ENCODE measurements around the gene CFAP73. TPM values are rescaled to one million over a fixed set of nuclear protein-coding genes. Genes with fewer than 3 reads are reported as not detected.

The CFAP73 gene
- total and polyA plus RNA-seq, 2 of the 8 experiments (the other 6 are each of a cell fraction or from before 2014, with no cell fraction given) = 0.45 to 0.56 TPM

GRCh38 chr12:113133036-113133435, 16.5 kb upstream of the CFAP73 start:
- H3K9me3 ChIP-seq (ENCODE audit: insufficient read depth in 2 of 2, low read depth in 1 of 2, low read length in 1 of 2) = no peaks in the 10 kb centered on the region
- H2BK120ac ChIP-seq (replicated peaks; ENCODE audit: low read depth, low read length) = no peak overlapping the region
- no peak overlapping the region for H3K9ac ChIP-seq (replicated peaks in 1 of 4; ENCODE audit: extremely low read depth in 1 of 4, low read depth in 3 of 4, low read length in 3 of 4)
- H4K5ac ChIP-seq (ENCODE audit: insufficient read length, low read depth, low read length) = no peak overlapping the region
- H2BK5ac ChIP-seq (ENCODE audit: low read depth, low read length) = no peak overlapping the region
- H3K4me3 ChIP-seq (ENCODE audit: extremely low read depth in 1 of 4, insufficient read depth in 2 of 4, low read depth in 3 of 4, low read length in 4 of 4) = no peak overlapping the region
- H2AK5ac ChIP-seq (ENCODE audit: low read depth, low read length) = no peak overlapping the region
- H3K14ac ChIP-seq (ENCODE audit: insufficient read length) = no peak overlapping the region
- H3K4me2 ChIP-seq (ENCODE audit: insufficient read depth in 1 of 2, low read depth in 2 of 2, low read length in 2 of 2) = no peak overlapping the region
- no peak overlapping the region for H3K27ac ChIP-seq (ENCODE audit: low read depth, low read length)
- DNase-seq (ENCODE audit: low read depth in 1 of 2, low spot score in 2 of 2) = no peak
- no peak overlapping the region for H3K23ac ChIP-seq (ENCODE audit: insufficient read length)
- H2AFZ ChIP-seq (ENCODE audit: low read length) = no peak overlapping the region
- WGBS, 2 experiments (ENCODE audit: extremely low coverage in 1 of 2, insufficient coverage in 1 of 2, insufficient read length in 1 of 2, insufficient replicate concordance in 2 of 2, low coverage in 1 of 2, low lambda C conversion rate in 2 of 2, missing lambda C conversion rate in 1 of 2) = 88% methylated on average over 6 of the region's 6 CpGs; no CpG with 5 or more reads in 1 of the 2 experiments
- no peak overlapping the region for H4K91ac ChIP-seq (replicated peaks; ENCODE audit: insufficient read length, low read length)
- no peak for TF ChIP-seq EP300 (IDR thresholded peaks at IDR 0.05; ENCODE audit: borderline replicate concordance in 1 of 2, low read depth in 2 of 2, low read length in 2 of 2)
- TF ChIP-seq POU5F1 (IDR thresholded peaks at IDR 0.05; ENCODE audit: low read depth, low read length) = no peak
- CTCF ChIA-PET (ENCODE audit: partially characterized antibody) = interaction anchor here (1.5 to 7.8 kb wide), 11 partner anchors 12 to 84 kb away, joined by 4 to 67 read pairs (median 14); partner anchors contain the start of gene CFAP73
- H4K8ac ChIP-seq (ENCODE audit: extremely low read depth, insufficient read depth, low read length) = no peak overlapping the region
- no peak overlapping the region for H3K4ac ChIP-seq (replicated peaks; ENCODE audit: insufficient read length, low read depth, low read length)
- H3K36me3 ChIP-seq (ENCODE audit: control insufficient read depth in 2 of 4, insufficient read depth in 4 of 4, low read length in 3 of 4) = no peaks in the 10 kb centered on the region
- peaks cover 13% of the 10 kb centered on the region; the same call in 1 of the 2 replicates for H3K23me2 ChIP-seq (ENCODE audit: low read depth, low read length)
- POLR2A ChIA-PET (ENCODE audit: partially characterized antibody) = interaction anchor here (1.6 to 5.9 kb wide), 3 partner anchors 13 to 30 kb away, joined by 3 to 35 read pairs (median 6); no protein-coding TSS in a partner anchor
- FAIRE-seq = no peak
- H3K27me3 ChIP-seq (replicated peaks in 1 of 4; ENCODE audit: control insufficient read depth in 3 of 4, extremely low read depth in 1 of 4, insufficient read depth in 3 of 4, low read length in 3 of 4) = peaks cover 0 to 13% (median 6%) of the 10 kb centered on the region in 4 experiments; a peak in 5 of 7 replicates
- H2BK15ac ChIP-seq (ENCODE audit: low read length) = no peak overlapping the region
- H3K79me1 ChIP-seq (ENCODE audit: low read depth, low read length) = no peaks in the 10 kb centered on the region
- H3K79me2 ChIP-seq (ENCODE audit: control insufficient read depth in 1 of 2, insufficient read depth in 2 of 2, low read length in 2 of 2) = no peaks in the 10 kb centered on the region
- H2BK12ac ChIP-seq (ENCODE audit: low read depth, low read length) = no peak overlapping the region
- no peak overlapping the region for H3K18ac ChIP-seq (ENCODE audit: extremely low read depth, low read length)
- peaks cover 0 to 7% of the 10 kb centered on the region in 2 experiments for H4K20me1 ChIP-seq (replicated peaks in 1 of 2; ENCODE audit: control insufficient read depth in 1 of 2, insufficient read depth in 2 of 2, low read length in 2 of 2)
- peaks cover 0 to 13% (median 10%) of the 10 kb centered on the region in 4 experiments; a peak in 6 of 7 replicates for H3K4me1 ChIP-seq (replicated peaks in 1 of 4; ENCODE audit: control insufficient read depth in 3 of 4, insufficient read depth in 4 of 4, low read length in 3 of 4)
- no peak overlapping the region for H2BK20ac ChIP-seq (ENCODE audit: low read length)
- no peak overlapping the region for H3K56ac ChIP-seq (replicated peaks; ENCODE audit: insufficient read length, low read depth, low read length)

All from H1 (cell line).